Stimulated activated CD4-positive, alpha-beta T cell treated with anti-CD3 and anti-CD28 coated beads, Interleukin-2, amount 100 ng/mL, for 24 hours (primary cell): ENCODE measurements around the gene GLCE.
"Not testable (repeated sequence)": the region's sequence is repeated elsewhere in the genome, so short reads cannot be mapped to it uniquely, and the experiment has no call there.

Source experiments
- DNase-seq, 2 donors: peaks; one replicate each; pipeline ENCODE4 v3.0.0-alpha.2; 2020

GLCE gene

GRCh38 chr15:69161079-69161877 is 843 bp downstream of the GLCE start:
- peak; percentile 25 to 32 for DNase-seq

- no peak for DNase-seq
These were observed 1.4 kb downstream of the GLCE start for GRCh38 chr15:69161878-69162213.

- no peak for DNase-seq
These were observed 2.8 kb downstream of the GLCE start for GRCh38 chr15:69163141-69163669.

- DNase-seq: no peak
These were observed 4.6 kb downstream of the GLCE start for GRCh38 chr15:69164807-69165636.

- no peak for DNase-seq
These were observed 5.2 kb downstream of the GLCE start for GRCh38 chr15:69165637-69166025.

GRCh38 chr15:69167218-69167846 is 6.9 kb downstream of the GLCE start:
- DNase-seq: no peak

GRCh38 chr15:69168361-69168760 is 7.9 kb downstream of the GLCE start:
- DNase-seq: not testable (repeated sequence)

- not testable (repeated sequence) for DNase-seq
These were observed 9.1 kb downstream of the GLCE start for GRCh38 chr15:69169540-69169939.

- no peak for DNase-seq
These were observed 10.2 kb downstream of the GLCE start for GRCh38 chr15:69170597-69170996.

GRCh38 chr15:69172847-69173246 is 12.4 kb downstream of the GLCE start:
- DNase-seq: no peak

- no peak for DNase-seq
These were observed 15.1 kb downstream of the GLCE start for GRCh38 chr15:69175536-69175935.

- DNase-seq: no peak
These were observed 21.0 kb downstream of the GLCE start for GRCh38 chr15:69181424-69181823.

- DNase-seq: no peak
These were observed 24.8 kb downstream of the GLCE start for GRCh38 chr15:69185216-69185615.

- DNase-seq: no peak
These were observed 25.3 kb downstream of the GLCE start for GRCh38 chr15:69185706-69186105.

GRCh38 chr15:69189157-69189556 is 28.7 kb downstream of the GLCE start:
- DNase-seq: no peak

GRCh38 chr15:69190091-69190490 is 29.7 kb downstream of the GLCE start:
- no peak for DNase-seq

- DNase-seq: no peak
These were observed 30.1 kb downstream of the GLCE start for GRCh38 chr15:69190504-69190903.

GRCh38 chr15:69194025-69194827 is 33.8 kb downstream of the GLCE start:
- no peak for DNase-seq

- no peak for DNase-seq
These were observed 34.4 kb downstream of the GLCE start for GRCh38 chr15:69194854-69195253.

GRCh38 chr15:69200832-69201745 is 40.7 kb downstream of the GLCE start:
- no peak for DNase-seq

GRCh38 chr15:69206079-69206478 is 45.6 kb downstream of the GLCE start:
- DNase-seq: no peak

- no peak for DNase-seq
These were observed 49.2 kb downstream of the GLCE start for GRCh38 chr15:69209661-69210060.
